Activated CD8-positive, alpha-beta memory T cell treated with anti-CD3 and anti-CD28 coated beads, Interleukin-2, amount 50 U/mL, for 24 hours (primary cell): ENCODE data around the gene SCG3.
"Not testable (repeated sequence)": the region's sequence is repeated elsewhere in the genome, so short reads cannot be mapped to it uniquely, and the experiment has no call there.

Experiments
- DNase-seq: peaks from one replicate; pipeline ENCODE4 v3.0.0-alpha.2; 2020; ENCODE audit errors: extremely low read depth

The SCG3 gene

GRCh38 chr15:51681303-51681963 is at the start of gene SCG3:
Gene SCG3 (plus strand): TSS chr15:51681503. CDS start chr15:51681756, 253 bp downstream.
- DNase-seq, result peak; percentile 17

GRCh38 chr15:51634591-51635198 is 46.6 kb upstream of the SCG3 start:
- no peak for DNase-seq

- no peak for DNase-seq
Observed at GRCh38 chr15:51641490-51642130, 39.7 kb upstream of the SCG3 start.

GRCh38 chr15:51642696-51643095 is 38.6 kb upstream of the SCG3 start:
- no peak for DNase-seq

- DNase-seq, result no peak
Observed at GRCh38 chr15:51647128-51647562, 34.2 kb upstream of the SCG3 start.

- not testable (repeated sequence) for DNase-seq
Observed at GRCh38 chr15:51648101-51648500, 33.2 kb upstream of the SCG3 start.

- not testable (repeated sequence) for DNase-seq
Observed at GRCh38 chr15:51648643-51649042, 32.7 kb upstream of the SCG3 start.

- DNase-seq, result no peak
Observed at GRCh38 chr15:51649659-51650521, 31.4 kb upstream of the SCG3 start.

- DNase-seq, result no peak
Observed at GRCh38 chr15:51652084-51652668, 29.1 kb upstream of the SCG3 start.

GRCh38 chr15:51655401-51656057 is 25.8 kb upstream of the SCG3 start:
- DNase-seq, result not testable (repeated sequence)

GRCh38 chr15:51658664-51659063 is 22.6 kb upstream of the SCG3 start:
- DNase-seq, result no peak

GRCh38 chr15:51661072-51661471 is 20.2 kb upstream of the SCG3 start:
- no peak for DNase-seq

- DNase-seq, result no peak
Observed at GRCh38 chr15:51667478-51667877, 13.8 kb upstream of the SCG3 start.

GRCh38 chr15:51668446-51668845 is 12.9 kb upstream of the SCG3 start:
- no peak for DNase-seq

- DNase-seq, result no peak
Observed at GRCh38 chr15:51669381-51669780, 11.9 kb upstream of the SCG3 start.

GRCh38 chr15:51672155-51672687 is 9.1 kb upstream of the SCG3 start:
- no peak for DNase-seq

GRCh38 chr15:51672913-51673857 is 8.1 kb upstream of the SCG3 start:
- DNase-seq, result no peak

- no peak for DNase-seq
Observed at GRCh38 chr15:51675234-51675633, 6.1 kb upstream of the SCG3 start.

- no peak for DNase-seq
Observed at GRCh38 chr15:51677021-51677420, 4.3 kb upstream of the SCG3 start.

GRCh38 chr15:51677452-51677851 is 3.9 kb upstream of the SCG3 start:
- no peak for DNase-seq
